Measurements from ENCODE around the gene PKN3. TPM values are rescaled to one million over a fixed set of nuclear protein-coding genes. Genes with fewer than 3 reads are reported as not detected.

The PKN3 gene
- total and polyA plus RNA-seq, 9 of the 15 experiments (the other 6 are each of a cell fraction or from before 2014, with no cell fraction given) = 0.82 to 49.2 (median 19.7) TPM

DNA sequence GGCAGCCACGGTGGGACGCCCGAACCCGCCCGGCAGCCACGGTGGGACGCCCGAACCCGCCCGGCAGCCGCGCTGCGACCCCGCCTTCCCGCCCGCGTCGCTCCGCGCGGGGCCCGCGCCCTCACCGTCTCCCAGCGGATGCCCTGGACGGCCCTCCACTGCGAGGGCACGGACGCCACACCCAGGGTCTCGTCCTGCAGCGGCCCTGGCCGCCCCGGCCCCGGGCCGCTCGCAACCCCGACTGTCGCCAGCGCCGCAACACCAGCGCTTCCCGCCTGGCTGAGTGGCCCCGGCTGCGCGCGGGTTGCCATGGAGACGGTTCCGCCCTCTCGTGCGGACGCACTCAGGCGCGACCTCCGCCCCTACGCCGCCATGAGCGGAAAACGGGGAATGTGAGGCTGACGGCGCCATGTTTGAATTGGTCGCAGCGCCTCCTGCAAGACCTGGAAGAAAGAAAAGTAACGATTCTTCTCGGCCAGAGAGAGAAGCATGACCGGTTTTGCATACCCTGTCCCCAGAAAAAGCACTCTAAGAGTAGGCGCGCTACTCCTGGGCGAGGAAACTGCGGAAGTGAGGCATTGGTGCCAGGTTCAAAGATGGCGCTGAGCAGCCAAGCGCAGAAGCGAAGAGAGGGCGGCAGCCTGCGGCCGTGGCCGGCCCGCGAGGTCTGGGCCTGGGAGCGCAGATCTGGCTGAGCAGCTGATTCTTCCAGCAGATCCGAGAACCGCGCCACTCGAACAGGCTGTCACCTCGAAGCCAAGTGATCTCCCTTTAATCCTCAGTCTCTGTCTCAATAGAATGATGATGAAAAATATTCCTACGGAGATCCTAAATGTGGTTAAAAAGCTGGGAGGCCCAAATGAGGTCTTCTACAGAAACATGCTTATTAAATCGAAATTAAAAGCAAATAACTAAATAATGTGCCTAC lies 45.6 kb upstream of the PKN3 start, which contains the start of gene DYNC2I2 (continued):
- TF ChIP-seq, protein P1, sequence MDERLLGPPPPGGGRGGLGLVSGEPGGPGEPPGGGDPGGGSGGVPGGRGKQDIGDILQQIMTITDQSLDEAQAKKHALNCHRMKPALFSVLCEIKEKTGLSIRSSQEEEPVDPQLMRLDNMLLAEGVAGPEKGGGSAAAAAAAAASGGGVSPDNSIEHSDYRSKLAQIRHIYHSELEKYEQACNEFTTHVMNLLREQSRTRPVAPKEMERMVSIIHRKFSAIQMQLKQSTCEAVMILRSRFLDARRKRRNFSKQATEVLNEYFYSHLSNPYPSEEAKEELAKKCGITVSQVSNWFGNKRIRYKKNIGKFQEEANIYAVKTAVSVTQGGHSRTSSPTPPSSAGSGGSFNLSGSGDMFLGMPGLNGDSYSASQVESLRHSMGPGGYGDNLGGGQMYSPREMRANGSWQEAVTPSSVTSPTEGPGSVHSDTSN (CRISPR knock-in tag; IDR thresholded peaks at IDR 0.05; ENCODE audit: low read depth) = no peak
- TF ChIP-seq, protein P1 (tag; conservative IDR thresholded peaks at IDR 0.05; ENCODE audit: low read depth) = no peak; the same call in 1 of the 2 replicates
- TF ChIP-seq ZNF239 (CRISPR knock-in tag; IDR thresholded peaks at IDR 0.05) (peak; percentile 79), MTA2 (IDR thresholded peaks at IDR 0.05; ENCODE audit: low read depth) (peak; percentile 50; the same call in 1 of the 2 replicates), HDAC2 (IDR thresholded peaks at IDR 0.05) (peak; percentile 86), MCM3 (IDR thresholded peaks at IDR 0.05) (no peak), XRCC3 (IDR thresholded peaks at IDR 0.05) (no peak), ZFP1 (CRISPR knock-in tag; IDR thresholded peaks at IDR 0.05) (peak; percentile 67), MYC (IDR thresholded peaks at IDR 0.05; ENCODE audit: low read depth, low read length) (peak; percentile 94), MYC (CRISPR knock-in tag; IDR thresholded peaks at IDR 0.05; ENCODE audit: borderline replicate concordance, low read depth) (peak; percentile 97), KDM2B (CRISPR knock-in tag; IDR thresholded peaks at IDR 0.05) (peak; percentile 52; the same call in 1 of the 2 replicates), NEUROD1 (IDR thresholded peaks at IDR 0.05; ENCODE audit: borderline replicate concordance, low read depth, low read length, partially characterized antibody) (peak; percentile 70), POLR2G (IDR thresholded peaks at IDR 0.05; ENCODE audit: low read depth, low read length) (peak; percentile 99), CHD2 (IDR thresholded peaks at IDR 0.05; ENCODE audit: low read depth, low read length) (peak; percentile 58), ZNF24 (IDR thresholded peaks at IDR 0.05) (0 out of 2 replicates have a peak, but pooled peaks have one; percentile 41), CEBPG (CRISPR knock-in tag; IDR thresholded peaks at IDR 0.05) (no peak), CEBPG (tag; conservative IDR thresholded peaks at IDR 0.05 in 1 of 2, IDR thresholded peaks at IDR 0.05 in 1 of 2) (peak in 1 of 2 experiments; percentile 7; a peak in 1 of 4 replicates)
- TF ChIP-seq, protein P2, sequence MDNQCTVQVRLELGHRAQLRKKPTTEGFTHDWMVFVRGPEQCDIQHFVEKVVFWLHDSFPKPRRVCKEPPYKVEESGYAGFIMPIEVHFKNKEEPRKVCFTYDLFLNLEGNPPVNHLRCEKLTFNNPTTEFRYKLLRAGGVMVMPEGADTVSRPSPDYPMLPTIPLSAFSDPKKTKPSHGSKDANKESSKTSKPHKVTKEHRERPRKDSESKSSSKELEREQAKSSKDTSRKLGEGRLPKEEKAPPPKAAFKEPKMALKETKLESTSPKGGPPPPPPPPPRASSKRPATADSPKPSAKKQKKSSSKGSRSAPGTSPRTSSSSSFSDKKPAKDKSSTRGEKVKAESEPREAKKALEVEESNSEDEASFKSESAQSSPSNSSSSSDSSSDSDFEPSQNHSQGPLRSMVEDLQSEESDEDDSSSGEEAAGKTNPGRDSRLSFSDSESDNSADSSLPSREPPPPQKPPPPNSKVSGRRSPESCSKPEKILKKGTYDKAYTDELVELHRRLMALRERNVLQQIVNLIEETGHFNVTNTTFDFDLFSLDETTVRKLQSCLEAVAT (IDR thresholded peaks at IDR 0.05) = peak in 1 of 2 experiments; percentile 91; a peak in 2 of 4 replicates
- TF ChIP-seq, protein P3, sequence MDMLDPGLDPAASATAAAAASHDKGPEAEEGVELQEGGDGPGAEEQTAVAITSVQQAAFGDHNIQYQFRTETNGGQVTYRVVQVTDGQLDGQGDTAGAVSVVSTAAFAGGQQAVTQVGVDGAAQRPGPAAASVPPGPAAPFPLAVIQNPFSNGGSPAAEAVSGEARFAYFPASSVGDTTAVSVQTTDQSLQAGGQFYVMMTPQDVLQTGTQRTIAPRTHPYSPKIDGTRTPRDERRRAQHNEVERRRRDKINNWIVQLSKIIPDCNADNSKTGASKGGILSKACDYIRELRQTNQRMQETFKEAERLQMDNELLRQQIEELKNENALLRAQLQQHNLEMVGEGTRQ (CRISPR knock-in tag; IDR thresholded peaks at IDR 0.05) = no peak
- TF ChIP-seq, protein P4, sequence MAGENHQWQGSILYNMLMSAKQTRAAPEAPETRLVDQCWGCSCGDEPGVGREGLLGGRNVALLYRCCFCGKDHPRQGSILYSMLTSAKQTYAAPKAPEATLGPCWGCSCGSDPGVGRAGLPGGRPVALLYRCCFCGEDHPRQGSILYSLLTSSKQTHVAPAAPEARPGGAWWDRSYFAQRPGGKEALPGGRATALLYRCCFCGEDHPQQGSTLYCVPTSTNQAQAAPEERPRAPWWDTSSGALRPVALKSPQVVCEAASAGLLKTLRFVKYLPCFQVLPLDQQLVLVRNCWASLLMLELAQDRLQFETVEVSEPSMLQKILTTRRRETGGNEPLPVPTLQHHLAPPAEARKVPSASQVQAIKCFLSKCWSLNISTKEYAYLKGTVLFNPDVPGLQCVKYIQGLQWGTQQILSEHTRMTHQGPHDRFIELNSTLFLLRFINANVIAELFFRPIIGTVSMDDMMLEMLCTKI (IDR thresholded peaks at IDR 0.05; ENCODE audit: partially characterized antibody) = no peak
- TF ChIP-seq, protein P5, sequence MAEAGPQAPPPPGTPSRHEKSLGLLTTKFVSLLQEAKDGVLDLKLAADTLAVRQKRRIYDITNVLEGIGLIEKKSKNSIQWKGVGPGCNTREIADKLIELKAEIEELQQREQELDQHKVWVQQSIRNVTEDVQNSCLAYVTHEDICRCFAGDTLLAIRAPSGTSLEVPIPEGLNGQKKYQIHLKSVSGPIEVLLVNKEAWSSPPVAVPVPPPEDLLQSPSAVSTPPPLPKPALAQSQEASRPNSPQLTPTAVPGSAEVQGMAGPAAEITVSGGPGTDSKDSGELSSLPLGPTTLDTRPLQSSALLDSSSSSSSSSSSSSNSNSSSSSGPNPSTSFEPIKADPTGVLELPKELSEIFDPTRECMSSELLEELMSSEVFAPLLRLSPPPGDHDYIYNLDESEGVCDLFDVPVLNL (CRISPR knock-in tag; IDR thresholded peaks at IDR 0.05; ENCODE audit: low read depth) = peak; percentile 92

Data from K562 (cell line).